ENCODE results near the gene DPYSL5.

Gene DPYSL5

DNA sequence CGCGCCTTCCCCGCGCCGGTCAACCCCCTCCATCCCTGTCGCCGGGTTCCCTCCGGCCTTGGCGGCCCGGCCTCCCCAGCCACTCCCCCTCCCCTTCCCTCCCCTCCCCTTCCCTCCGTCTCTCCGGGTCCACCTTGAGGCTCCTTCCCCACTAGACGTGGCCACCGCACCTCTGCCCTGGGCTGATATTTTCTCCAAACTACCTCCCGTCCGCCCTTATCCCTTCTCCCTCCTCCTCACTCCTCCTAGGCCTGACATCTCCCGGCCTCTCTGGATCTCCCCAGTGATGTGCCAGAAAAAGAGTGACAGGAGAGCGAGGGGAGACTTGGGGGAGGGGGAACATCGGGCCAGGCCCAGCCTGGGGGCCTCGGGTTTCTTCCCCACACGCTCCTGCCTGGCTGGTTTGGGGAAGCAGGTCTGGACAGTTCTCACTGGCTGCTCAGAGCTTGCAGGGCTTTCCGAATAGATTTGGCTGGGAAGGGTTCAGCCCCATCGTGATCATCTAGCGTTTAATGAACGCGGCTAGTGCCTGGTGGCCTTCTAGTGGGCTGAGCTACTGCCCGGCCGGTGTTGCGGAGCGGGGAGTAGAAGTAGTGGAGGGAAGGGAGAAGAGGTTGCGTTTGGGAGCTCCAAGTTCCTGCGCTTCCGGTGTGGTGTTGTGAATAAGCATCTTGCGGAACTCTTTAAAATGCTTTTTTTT, 123.1 kb downstream of the DPYSL5 start:
- DNase-seq, result no peak

DNA sequence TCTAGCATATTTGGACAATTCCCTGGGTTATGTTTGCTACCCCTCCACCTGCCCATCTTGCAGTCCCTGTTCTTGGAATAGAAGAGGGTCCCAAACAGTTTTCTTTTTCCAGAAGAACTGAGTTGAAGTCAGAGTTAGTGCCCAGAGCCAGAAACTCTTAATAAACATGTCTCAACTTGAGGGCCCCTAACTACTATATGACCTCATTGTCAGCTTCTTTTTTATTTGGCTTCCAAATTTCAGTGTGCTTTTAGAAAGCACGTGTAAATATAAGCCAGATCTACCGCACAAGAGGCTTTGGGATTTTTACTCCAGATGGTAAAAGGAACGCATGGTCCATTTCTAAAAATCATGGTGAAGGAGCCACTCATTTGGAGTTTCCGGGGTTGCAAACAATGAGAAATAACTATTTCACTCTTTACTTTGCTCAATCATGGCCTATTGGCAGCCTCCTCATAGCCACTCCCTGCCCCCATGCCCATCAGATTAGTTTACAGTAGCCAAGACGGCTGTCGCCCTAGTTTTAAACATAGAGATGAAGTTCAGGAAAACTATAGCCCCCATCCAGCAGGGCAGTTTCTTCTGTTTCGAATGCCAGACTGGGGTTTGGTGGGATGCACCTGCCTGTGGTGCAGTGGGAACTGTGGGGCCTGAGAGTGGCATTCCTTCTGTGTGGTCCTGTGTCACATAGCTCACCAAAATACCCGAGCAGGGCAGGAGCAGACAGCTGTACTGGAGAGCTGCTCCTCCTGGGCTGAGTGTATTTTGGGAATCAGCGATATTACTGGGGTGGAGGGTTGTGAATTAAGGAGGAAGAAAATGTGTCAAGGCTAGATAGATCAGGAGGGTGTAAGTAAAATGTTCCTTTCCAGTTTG, 124.2 kb downstream of the DPYSL5 start:
- DNase-seq, result no peak

DNA sequence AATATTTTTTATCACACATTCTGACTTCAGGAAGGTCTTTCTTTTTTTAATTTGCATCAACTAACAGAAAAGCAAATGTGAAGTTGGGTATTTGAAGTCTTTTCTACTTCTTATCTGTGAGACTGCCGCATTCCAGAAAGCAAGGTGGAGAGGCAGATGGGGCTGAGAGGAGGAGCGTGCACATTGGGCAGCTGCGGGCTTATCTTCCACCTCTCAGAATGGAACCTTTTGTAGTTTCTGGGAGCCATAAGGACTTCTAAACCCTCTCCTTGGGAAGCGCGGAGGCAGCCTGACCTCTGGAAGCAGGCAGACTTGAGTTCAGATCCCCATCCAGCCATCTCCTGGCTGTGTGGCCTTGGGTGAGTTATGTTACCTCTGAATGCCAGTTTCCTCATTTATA, 126.4 kb downstream of the DPYSL5 start:
- no peak for DNase-seq

DNA sequence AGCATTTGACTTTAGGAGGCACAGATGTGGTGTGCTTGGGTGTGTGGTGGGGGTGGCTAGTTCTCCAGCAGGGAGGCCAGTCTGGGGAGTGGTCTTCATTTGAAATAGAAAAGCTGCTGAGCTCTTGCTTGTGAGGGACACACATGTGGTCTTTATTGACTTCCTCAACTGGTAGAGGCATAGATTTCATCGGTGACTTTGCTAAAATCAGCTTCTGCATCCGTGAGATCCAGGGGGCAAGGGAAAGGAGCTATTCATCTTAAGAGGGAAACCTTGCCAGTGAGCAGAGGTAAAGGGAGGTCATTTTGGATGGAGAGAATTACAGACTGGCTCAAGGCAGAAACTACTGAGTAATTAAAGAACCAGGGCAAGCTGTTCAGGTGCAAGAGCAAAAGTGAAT, 127.2 kb downstream of the DPYSL5 start:
- no peak for DNase-seq

DNA sequence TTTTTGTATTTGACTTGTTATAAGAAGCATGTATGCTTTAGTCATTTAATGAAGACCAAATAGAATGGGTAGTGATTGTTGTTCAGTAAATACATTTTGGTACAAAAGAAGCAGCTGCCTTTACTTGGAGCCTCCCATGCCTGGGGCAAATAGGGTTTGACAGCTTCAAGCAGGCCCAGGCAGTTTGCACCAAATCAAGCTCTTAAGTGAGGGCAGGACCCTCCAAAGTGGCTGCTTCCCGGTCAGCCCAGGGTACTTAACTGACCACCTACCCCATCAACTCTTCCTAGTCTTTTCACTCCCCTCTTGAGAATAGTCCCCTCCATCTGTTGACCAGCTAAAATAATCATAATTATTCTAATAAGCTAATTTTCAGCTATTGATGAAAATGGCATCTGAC, 127.7 kb downstream of the DPYSL5 start:
- no peak for DNase-seq

DNA sequence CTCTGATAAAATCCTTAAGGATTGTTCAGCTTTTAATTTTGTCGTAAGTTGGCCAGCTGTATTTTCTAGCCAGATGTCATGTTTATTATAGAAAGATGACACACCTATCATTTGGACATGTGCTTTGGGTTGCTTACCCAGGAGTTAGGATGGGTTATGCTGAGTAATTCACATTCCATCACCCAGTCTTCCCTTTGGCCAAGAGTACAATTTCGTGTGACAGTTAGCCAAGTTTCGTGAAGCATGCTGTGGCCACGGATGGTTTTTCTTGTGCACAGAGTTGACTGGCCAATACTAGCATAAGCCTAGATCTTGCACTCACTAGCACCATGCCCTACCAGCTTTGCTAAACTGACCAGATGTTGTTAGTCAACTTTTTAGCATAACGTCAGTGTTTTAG, 128.3 kb downstream of the DPYSL5 start:
- DNase-seq, result no peak

DNA sequence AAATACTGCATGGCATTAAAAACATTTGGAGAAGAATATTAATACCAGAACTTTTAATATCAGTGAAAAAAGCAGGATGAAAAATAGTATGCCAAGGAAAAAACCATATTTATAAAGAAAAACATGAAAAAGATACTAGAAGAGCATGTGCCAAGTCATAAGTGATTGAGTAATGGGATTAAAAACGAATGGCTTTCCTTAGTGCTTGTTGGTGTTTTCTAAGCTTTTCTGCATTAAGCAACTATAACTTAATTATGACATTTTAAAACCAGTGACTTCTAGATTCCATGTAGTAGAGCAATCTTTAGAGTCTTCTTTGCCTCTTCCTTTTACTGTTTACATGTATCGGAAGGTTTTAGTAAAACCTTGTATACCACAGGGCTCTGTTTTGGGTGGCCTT, 129.1 kb downstream of the DPYSL5 start:
- no peak for DNase-seq

DNA sequence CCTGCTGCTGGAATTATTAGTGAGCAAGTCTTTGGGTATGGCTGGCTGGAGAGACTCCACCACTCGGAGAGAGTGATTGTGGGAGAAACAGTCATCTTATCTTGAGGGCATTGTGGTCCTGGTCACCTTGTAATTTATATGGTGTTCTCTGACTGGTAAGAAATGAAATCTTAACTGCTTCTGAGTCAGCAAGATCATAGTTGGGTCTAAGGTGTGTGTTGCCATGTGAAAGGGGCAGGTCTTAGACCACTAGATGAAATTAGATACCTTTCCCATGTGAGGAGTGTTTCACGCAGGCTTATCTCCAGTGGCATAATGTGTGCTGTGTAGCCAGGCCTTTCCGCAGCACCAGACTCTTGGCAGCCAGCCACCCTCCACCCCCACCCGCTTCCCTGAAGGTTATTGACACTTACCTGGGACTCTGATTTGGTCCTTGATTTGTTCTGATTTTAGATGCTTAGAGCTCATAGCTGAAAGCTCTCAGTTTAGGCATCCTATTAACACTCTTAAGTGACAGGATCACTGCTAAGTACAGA, 130.2 kb downstream of the DPYSL5 start:
- no peak for DNase-seq

DNA sequence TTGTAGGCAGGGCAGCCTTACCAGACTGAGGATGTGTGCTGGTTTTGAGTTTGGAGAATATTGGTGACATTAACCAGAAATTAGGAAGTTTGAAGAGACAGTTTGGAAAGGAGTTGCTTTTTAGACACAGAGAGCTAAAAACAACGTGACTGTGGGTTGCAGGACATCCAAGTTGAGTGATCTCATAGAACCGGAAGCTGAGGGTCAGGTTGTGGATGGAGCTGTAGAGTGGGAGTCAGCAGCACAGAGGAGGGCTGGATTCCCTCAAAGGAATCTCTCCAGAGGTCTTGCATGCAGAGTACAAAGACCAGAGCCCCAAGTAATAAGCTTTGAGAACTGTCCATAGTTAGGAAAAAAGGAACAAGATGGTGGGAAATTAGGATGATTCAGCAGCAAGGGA, 131.8 kb downstream of the DPYSL5 start:
- no peak for DNase-seq

DNA sequence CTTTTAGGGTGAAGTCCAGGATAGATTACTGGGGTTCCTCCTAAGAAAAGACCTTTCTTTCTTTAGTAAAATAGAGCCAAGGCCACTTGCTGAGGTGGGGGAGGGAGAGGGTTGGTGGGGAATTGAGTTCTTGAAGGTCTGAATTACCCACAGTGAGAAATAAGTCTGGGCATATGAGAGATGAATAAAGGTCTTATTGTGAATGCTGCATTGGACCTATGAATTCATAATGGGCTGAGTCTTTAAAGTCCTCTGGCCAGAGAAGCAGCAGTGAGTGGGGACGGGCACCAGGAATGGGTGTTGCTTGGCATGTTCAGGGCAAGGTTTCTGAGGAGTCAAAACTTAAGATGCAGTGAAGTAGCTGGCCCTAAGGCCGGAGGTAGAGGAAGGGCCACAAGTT, 133.0 kb downstream of the DPYSL5 start:
- no peak for DNase-seq

DNA sequence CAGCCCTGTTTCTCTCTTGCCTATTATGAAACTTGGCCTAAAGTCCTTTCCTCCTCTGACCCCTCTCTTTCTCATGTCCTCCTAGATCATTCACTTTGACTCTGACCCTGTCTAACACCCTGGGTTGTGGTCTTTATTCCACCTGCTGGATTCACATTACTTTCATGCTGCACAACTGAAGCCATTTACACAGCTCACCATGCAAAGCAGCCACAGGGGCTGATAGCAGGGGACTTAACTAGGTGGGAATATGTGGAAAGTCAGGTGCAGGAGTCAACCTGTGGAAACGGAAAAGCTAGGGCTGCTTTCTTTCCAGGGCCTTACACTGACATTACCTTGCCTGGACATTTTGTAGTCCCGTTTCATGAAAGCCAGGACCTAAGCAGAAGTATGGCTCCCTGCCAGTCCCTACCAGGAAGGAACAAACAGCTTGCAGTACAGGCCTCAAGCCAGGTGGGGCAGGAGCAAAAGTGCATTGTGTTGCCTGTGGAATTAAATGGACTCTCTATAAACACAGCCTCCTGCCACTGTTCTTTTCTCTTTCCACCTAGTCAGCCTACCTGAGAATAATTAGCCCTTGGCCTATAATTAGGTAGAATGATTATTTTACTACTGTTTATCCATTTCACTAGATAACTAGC, 134.3 kb downstream of the DPYSL5 start:
- no peak for DNase-seq

DNA sequence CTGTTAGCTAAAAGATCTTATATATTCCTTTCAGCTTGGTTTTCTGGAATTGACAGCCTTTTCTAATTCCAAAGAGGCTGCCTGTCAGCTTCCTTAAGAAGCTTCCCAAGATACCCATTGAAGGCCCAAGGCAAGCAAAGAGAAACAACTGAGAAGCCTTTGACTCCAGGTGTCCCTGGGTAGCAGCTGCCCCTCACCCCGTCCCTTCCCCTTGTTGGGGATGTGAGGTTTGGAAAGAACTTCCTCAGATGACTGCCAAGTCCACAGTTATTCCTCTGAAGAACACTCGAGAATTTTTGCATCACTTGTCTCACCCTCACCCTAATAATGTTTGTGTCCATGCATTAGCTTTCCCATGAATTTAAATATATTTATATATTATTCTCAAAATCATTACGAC, 135.8 kb downstream of the DPYSL5 start:
- DNase-seq, result no peak

DNA sequence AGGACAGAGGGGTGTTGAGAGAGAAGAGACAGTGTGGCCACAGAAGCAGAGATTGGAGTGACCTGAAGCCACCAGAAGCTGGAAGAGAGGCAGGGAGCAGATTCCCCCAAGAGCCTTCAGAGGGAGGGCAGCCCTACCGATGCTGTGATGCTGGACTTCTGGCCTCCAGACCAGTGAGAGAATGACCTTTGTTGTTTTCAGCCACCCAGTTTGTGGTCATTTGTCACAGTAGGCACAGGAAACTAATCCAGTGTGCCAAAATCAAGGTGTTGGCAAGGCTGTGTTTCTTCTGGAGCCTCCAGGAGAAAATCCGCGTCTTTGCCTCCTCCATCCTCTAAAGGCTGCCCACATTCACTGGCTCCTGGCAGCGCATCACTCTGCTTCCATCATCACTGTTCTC, 137.9 kb downstream of the DPYSL5 start:
- no peak for DNase-seq

DNA sequence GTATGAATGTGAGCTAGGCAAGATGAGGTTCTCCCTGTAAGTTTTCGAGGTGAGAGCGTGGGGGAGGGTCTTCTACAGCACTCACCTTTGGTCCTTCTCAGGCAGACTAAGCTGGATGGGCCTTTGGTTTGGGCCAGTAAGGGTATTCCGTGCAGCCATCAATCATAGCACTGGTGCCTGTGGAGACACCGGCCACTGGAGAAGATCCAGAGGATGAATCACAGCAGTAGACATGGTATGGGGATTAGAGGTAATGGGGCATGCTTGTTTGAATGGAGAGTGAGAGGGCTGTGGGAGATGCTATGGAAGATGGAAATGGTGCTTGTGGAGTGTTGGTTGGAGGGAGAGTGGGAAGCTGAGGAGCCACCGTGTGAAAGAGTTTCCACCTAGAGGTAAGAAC, 138.6 kb downstream of the DPYSL5 start:
- no peak for DNase-seq

DNA sequence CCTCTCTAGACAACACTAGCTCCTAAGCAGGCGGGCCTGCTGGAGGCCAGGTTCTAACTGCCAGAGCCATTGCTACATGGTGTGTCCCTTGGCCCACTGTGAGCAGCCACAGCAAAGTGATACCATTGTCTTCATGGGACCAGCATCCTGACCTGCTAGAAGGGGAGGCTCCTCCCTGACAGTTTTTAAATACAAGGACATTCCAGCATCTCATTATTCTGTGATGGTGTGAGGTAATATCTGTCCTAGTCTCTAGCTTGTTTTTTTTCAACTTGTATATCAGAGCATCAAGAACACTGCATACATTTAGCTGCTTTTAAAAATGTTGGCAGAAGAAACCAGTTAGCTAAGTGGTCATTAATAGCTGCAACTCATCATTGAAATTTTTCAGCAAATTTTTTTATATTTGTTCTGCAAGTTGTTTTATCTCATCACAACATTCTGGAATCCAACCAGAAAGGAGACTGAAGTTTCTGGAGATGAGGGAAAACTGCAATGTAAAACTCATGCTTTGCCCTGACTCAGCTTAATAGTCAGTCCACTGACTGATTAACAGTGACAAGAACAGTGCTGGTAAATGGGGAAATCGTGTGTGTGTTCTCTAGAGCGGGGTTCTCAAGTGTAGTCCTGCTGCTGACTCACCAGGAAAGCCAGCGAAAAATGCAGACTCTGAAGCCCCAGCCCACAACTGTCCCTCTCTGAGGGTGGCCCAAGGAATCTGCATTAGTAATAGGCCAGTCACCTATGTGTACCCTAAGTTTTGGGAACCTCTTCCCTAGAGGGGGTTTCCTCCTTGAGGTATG, 140.3 kb downstream of the DPYSL5 start:
- DNase-seq, result no peak

DNA sequence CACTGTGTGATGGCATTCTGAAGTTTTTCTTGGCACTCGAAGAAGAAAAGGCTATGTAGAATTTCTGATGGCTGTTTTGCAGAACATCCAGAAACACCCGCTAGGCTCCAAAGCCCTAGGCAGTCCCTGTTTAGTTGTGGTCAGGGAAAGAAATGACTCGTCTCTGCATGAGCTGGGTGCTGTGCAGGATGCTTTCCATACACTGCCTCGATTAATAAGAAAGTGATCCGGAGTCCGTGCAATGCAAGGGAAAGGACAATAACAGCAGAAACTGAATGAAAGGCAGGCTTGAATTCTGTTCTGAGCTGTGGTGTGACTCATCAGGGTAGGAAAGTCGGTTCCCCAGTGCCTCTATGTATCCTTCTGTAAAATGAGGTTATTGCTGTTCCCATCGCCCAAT, 141.2 kb downstream of the DPYSL5 start:
- DNase-seq, result no peak

DNA sequence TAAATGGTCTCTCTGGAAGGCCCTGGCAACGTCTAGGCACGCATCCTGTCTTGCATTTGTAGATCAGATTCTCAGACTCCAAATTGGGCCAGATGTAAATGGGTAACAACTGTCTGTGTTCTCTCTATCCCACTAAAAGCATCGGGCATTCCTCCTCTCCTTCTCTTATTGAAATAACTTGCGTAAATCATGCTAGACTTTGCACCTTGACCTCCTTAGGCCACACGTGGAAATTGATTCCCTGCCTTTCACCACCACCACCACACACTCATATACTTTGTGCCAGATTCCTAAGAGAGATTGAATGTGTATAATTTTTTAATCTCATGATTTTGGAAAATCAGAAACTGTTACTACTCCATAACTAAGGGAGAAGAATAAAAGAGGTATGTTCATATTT, 143.8 kb downstream of the DPYSL5 start:
- no peak for DNase-seq

DNA sequence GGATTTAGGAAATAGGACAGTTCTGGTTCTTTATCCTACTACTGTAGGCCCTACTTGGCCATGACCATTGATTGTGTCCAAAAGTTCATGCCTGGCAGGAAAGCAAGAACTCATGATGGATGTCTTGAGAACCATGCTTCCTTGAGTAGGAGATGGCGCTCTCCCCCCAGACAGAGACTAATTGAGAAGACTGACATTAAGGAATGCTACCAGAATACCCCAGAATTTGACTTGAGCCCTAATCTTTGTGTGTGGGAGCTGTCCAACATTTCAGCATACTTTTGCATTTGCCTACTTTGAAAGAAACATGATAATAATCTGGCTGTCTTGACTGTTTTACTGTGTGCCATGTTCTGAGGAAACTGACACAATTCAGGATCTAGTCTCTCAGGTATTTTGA, 145.8 kb downstream of the DPYSL5 start:
- DNase-seq, result no peak

DNA sequence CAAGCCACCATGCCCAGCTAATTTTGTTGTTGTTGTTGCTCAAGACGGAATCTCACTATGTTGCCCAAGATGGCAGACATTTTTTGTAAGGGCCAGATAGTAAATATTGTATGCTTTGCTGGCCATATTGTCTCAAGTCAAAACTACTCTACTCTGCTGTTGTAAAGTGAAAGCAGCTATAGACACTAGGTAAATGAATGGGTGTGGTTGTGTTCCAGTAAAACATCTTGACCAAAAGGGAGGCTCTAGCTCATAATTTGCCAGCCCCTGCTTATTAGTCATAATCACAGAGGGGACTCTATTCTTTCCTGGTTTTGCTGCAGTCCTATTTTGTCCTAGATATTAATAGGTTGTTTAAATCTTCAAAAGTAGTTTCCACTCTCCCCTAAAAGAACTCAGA, 147.1 kb downstream of the DPYSL5 start:
- no peak for DNase-seq

DNA sequence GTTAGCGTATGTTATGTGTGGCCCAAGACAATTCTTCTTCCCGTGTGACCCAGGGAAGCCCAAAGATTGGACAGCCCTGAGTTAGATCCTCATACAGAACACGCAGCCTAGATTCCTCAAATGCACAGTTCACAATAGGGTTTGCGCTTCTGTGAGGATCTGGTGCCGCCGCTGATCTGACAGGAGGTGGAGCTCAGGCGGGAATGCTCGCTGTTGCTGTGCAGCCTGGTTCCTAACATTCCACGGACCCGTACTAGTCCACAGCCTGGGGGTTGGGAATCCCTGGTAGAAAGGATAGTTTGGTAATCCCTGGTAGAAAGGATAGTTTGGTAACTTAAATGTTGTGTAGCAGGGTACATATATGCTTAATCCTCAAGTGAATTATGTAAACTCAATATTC, 149.5 kb downstream of the DPYSL5 start:
- DNase-seq, result no peak

DNA sequence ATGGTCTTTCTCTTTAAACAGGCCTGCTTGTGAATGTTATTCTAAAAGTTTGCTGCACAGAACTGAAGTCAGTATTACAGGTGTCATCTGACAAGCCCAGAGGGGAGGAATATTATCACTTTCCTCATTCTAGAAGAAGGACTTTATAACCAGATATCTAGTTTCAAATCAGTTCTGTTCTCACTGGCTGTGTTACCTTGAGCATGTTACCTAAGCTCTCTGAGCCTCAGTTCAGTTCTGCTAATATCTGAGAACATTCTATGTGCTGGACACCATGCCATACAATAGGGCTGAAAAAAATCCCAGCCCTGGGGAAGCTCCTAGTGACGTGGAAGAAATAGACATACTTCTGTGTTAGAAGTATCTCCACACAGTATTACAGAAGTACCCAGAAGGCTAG, 150.4 kb downstream of the DPYSL5 start:
- DNase-seq, result no peak
